Cerebellar cortex (tissue), 1 donor: ENCODE data around the gene FIG4.
A peak's percentile ranks its signal among the peaks of the same experiment; 100 is the strongest.
"Not testable (repeated sequence)": the region's sequence is repeated elsewhere in the genome, so short reads cannot be mapped to it uniquely, and the experiment has no call there.

ENCODE experiments used
- DNase-seq: peaks from one replicate; pipeline ENCODE4 v3.0.0-alpha.2; 2015; ENCODE audit warnings: low spot score

FIG4 gene

GRCh38 chr6:109702791-109703190, 11.7 kb downstream of the FIG4 start:
- no peak for DNase-seq

- DNase-seq: peak; percentile 94
These were observed 14.2 kb downstream of the FIG4 start for GRCh38 chr6:109705258-109705657.

GRCh38 chr6:109706513-109706912, 15.4 kb downstream of the FIG4 start:
- no peak for DNase-seq

DNA sequence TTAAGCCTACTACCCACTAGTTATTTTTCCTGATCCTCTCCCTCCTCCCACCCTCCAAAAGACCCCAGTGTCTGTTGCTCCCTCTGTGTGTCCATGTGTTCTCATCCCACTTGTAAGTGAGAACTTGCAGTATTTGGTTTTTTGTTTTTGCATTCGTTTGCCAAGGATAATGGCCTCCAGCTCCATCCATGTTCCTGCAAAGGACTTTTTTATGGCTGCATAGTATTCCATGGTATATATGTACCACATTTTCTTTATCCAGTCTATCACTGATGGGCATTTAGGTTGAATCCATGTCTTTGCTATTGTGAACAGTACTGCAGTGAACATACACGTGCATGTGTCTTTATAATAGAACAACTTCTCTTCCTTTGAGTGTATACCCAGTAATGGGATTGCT, 17.0 kb downstream of the FIG4 start:
- DNase-seq: not testable (repeated sequence)

DNA sequence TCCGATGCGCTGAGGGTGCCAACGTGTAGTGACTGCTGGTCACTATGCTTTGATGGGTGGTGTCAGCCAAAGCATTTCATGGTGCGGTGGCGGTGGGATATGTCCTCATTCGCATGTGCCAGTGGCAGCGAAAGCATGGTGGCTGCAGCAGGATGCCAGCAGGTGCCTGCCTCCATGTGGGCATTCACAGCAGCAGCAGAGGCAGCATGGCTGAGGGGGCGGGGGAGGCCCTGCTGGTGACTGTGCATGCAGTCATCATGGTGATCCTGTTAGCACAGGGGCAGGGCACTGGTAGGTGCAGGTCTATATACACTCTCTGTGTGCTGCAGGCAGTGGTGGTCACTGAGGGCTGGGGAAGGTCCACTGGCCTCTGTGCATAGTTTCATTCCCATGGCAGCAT, 22.0 kb downstream of the FIG4 start:
- no peak for DNase-seq

GRCh38 chr6:109714166-109714565, 23.1 kb downstream of the FIG4 start:
- no peak for DNase-seq

GRCh38 chr6:109714611-109715010, 23.5 kb downstream of the FIG4 start:
- no peak for DNase-seq

GRCh38 chr6:109715616-109716015, 24.5 kb downstream of the FIG4 start:
- no peak for DNase-seq

- no peak for DNase-seq
These were observed 26.9 kb downstream of the FIG4 start for GRCh38 chr6:109717971-109718370.

DNA sequence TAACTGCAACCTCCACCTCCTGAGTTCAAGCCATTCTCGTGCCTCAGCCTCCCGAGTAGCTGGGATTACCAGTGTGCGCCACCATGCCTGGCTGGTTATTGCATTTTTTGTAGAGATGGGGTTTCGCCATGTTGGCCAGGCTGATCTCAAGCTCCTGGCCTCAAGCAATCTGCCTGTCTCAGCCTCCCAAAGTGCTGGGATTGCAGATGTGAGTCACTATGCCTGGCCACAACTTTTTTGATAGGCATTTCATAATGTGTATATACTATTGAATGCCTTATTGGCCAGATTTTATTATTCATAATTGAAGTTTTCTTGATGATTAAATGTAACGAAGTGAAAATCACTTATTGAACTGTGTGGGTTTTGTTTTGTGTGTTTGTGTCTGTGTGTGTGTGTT, 27.9 kb downstream of the FIG4 start:
- DNase-seq: no peak

- DNase-seq: no peak
These were observed 29.2 kb downstream of the FIG4 start for GRCh38 chr6:109720311-109720710.

DNA sequence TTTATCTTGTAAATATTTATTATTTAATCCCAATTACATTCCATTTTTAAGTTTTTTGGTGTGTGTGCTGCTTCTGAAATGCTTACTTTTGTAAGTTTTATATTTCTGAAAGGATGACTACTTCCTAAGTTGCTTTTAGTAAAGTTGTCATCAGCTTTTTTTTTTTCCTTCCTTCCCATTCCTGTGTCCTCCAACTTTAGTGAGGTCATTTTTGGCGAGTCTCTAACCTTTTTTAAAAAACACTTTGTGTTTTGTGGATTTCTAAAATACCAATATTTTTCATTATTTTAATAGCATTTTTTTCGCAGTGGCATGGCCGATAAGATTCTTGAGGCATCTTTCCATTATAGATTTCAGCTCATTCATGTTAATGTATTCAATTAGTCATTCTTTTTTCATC, 30.9 kb downstream of the FIG4 start:
- DNase-seq: no peak

GRCh38 chr6:109722564-109723254, 31.6 kb downstream of the FIG4 start:
- DNase-seq: no peak

GRCh38 chr6:109725250-109725649, 34.2 kb downstream of the FIG4 start:
- DNase-seq: not testable (repeated sequence)

GRCh38 chr6:109736273-109737025, 45.4 kb downstream of the FIG4 start:
- DNase-seq: no peak

- no peak for DNase-seq
These were observed 47.2 kb downstream of the FIG4 start for GRCh38 chr6:109738255-109738654.

GRCh38 chr6:109738667-109739066, 47.6 kb downstream of the FIG4 start:
- no peak for DNase-seq

DNA sequence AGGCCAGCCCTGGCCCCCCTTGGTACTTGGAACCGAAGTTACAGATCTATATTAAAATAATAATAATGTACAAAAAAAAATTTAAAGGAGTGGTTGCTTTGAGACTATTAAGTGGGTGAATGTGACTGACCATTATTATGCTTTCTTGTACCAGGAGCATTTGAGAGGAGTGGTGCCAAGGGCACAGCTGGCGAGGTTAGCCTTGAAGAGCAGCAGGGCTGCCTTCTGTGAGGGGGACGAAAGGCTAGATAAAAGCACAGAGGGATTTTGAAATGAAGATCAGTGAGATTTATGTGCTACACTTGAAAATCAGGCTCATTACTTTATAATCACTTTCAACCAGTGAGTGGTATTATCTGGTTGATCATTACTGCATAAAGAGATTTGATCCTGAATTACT, 48.6 kb downstream of the FIG4 start:
- DNase-seq: no peak

DNA sequence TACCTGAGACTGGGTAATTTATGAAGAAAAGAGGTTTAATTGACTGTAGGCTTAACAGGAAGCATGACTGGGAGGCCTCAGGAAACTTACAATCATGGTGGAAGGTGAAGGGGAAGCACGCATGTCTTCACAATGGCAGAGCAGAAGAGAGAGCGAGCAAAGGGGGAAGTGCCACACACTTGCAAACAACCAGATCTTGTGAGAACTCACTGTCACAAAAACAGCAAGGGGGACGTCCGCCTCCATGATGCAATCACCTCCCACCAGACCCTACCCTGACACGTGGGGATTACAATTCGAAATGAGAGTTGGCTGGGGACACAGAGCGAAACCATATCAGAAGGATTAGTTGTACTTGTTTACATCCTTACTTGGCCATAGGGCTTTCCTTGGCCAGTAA, 49.7 kb downstream of the FIG4 start:
- no peak for DNase-seq

DNA sequence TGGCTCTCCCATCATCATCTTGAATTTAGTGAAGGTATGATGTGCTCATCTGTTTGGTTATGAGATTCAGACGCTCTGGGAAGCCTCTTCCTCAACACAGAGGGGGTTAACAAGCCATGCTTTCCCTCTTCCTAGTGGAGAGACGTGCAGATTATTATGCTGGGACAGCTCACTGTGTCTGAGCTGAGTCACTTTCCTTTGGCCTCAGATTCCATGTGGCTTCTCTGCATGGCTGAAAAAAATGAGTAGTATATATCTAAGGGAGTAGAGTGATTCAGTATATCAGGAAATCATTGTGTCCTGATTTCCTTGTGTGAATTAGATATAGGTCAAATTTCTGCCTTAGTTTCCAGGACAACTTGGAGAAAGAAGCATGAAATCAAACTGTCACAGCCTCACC, 52.6 kb downstream of the FIG4 start:
- no peak for DNase-seq

GRCh38 chr6:109744779-109745178, 53.7 kb downstream of the FIG4 start:
- not testable (repeated sequence) for DNase-seq

- DNase-seq: no peak
These were observed 56.1 kb downstream of the FIG4 start for GRCh38 chr6:109747221-109747620.

GRCh38 chr6:109759098-109759955, 68.2 kb downstream of the FIG4 start:
- no peak for DNase-seq
